GM23338 (cell line): ENCODE data around the gene SPI1. TPM values are rescaled to one million over a fixed set of nuclear protein-coding genes. Genes with fewer than 3 reads are reported as not detected.

Experiments used
- ATAC-seq: fragments of 200-7000 bp; cut with Tn5 transposase; 3 replicates; pipeline ENCODE4 v1.9.1; 2020
- DNase-seq: peaks from one replicate; pipeline ENCODE4 v3.0.0-alpha.2; 2015; ENCODE audit warnings: low spot score
- H2AFZ ChIP-seq: fragments of 200-600 bp; sonication (generic); 2 replicates; pipeline ENCODE4 v1.8.0; 2016; ENCODE audit warnings: antibody characterized with exemption, mild to moderate bottlenecking, moderate library complexity
- H3F3A ChIP-seq: fragments of 200-600 bp; sonication (generic); replicated peaks from 2 replicates; pipeline ENCODE4 v1.8.0; 2017; ENCODE audit warnings: antibody characterized with exemption, mixed run types, low read depth
- H3K27ac ChIP-seq: fragments of 200-600 bp; sonication (generic); 2 replicates; pipeline ENCODE4 v1.6.1; 2016; ENCODE audit warnings: low read depth
- H3K27me3 ChIP-seq: fragments of 200-600 bp; sonication (generic); 2 replicates; pipeline ENCODE4 v1.8.0; 2016; ENCODE audit warnings: mild to moderate bottlenecking, mixed run types, moderate library complexity; ENCODE audit not compliant: insufficient read depth
- H3K36me3 ChIP-seq: fragments of 200-600 bp; sonication (generic); 2 replicates; pipeline ENCODE4 v1.8.0; 2016; ENCODE audit warnings: mild to moderate bottlenecking; ENCODE audit not compliant: insufficient read depth
- H3K4me1 ChIP-seq: fragments of 200-600 bp; sonication (generic); 2 replicates; pipeline ENCODE4 v1.8.0; 2016; ENCODE audit warnings: mild to moderate bottlenecking, moderate library complexity; ENCODE audit not compliant: insufficient read depth
- H3K4me2 ChIP-seq: fragments of 200-600 bp; sonication (generic); 2 replicates; pipeline ENCODE4 v1.7.1; 2017; ENCODE audit warnings: mixed run types
- H3K4me3 ChIP-seq: fragments of 200-600 bp; sonication (generic); 2 replicates; pipeline ENCODE4 v1.6.1; 2016; ENCODE audit warnings: mixed run types
- H3K79me2 ChIP-seq: fragments of 200-600 bp; sonication (generic); replicated peaks from 2 replicates; pipeline ENCODE4 v1.8.0; 2017; ENCODE audit warnings: mild to moderate bottlenecking; ENCODE audit not compliant: insufficient read depth
- H3K9me2 ChIP-seq: fragments of 200-600 bp; sonication (generic); 2 replicates; pipeline ENCODE4 v1.8.0; 2017; ENCODE audit not compliant: insufficient read depth
- H4K20me1 ChIP-seq: fragments of 200-600 bp; sonication (generic); replicated peaks from 2 replicates; pipeline ENCODE4 v1.8.0; 2017; ENCODE audit warnings: mild to moderate bottlenecking; ENCODE audit not compliant: insufficient read depth
- H3K27ac Mint-ChIP-seq: 2 replicates; pipeline ENCODE4 v1.8.0; 2020; ENCODE audit warnings: inconsistent platforms, mild to moderate bottlenecking, moderate library complexity, mixed read lengths
- H3K27me3 Mint-ChIP-seq: 3 replicates; pipeline ENCODE4 v1.8.0; 2022; ENCODE audit warnings: low read depth, mild to moderate bottlenecking, moderate library complexity, mixed read lengths, inconsistent platforms; ENCODE audit not compliant: insufficient read depth, poor library complexity
- H3K36me3 Mint-ChIP-seq: 3 replicates; pipeline ENCODE4 v1.8.0; 2021; ENCODE audit warnings: low read depth, mild to moderate bottlenecking, inconsistent platforms, moderate library complexity, mixed read lengths
- H3K4me1 Mint-ChIP-seq: 3 replicates; pipeline ENCODE4 v1.8.0; 2020; ENCODE audit warnings: mild to moderate bottlenecking, inconsistent platforms, mixed read lengths
- H3K4me3 Mint-ChIP-seq: 3 replicates; pipeline ENCODE4 v1.8.0; 2021; ENCODE audit warnings: moderate library complexity, mild to moderate bottlenecking, inconsistent platforms, mixed read lengths
- H3K9me3 Mint-ChIP-seq: 3 replicates; pipeline ENCODE4 v1.8.0; 2020; ENCODE audit warnings: moderate library complexity, mild to moderate bottlenecking, inconsistent platforms, mixed read lengths
- CREB1 ChIP-seq: fragments of 250-450 bp; sonication (Bioruptor Pico); IDR thresholded peaks from 2 replicates; pipeline ENCODE4 v1.5.0; 2020; ENCODE audit warnings: low read depth, mild to moderate bottlenecking, moderate library complexity
- CTCF ChIP-seq, 2 experiments: fragments of 200-600 bp in 1 of 2; sonication (generic) in 1 of 2; conservative IDR thresholded peaks; 2 replicates each; pipeline versions ENCODE4 v1.5.1 to v1.6.1; 2016 to 2017; ENCODE audit warnings: antibody characterized with exemption in 2 of 2, low read depth in 2 of 2, mild to moderate bottlenecking in 2 of 2, moderate library complexity in 1 of 2
- EZH2 ChIP-seq: fragments of 200-600 bp; sonication (generic); IDR thresholded peaks from one replicate; pipeline ENCODE4 v1.8.0; 2017; ENCODE audit warnings: antibody characterized with exemption, mild to moderate bottlenecking, low read depth; ENCODE audit not compliant: unreplicated experiment
- EZH2phosphoT487 ChIP-seq: fragments of 200-600 bp; sonication (generic); IDR thresholded peaks from one replicate; pipeline ENCODE4 v1.8.1; 2018; ENCODE audit warnings: antibody characterized with exemption; ENCODE audit not compliant: unreplicated experiment
- JUNB ChIP-seq: IDR thresholded peaks from one replicate; pipeline ENCODE4 v1.6.1; 2016; ENCODE audit warnings: antibody characterized with exemption; ENCODE audit not compliant: unreplicated experiment
- NANOG ChIP-seq: IDR thresholded peaks from 2 replicates; pipeline ENCODE4 v1.6.1; 2016; ENCODE audit warnings: antibody characterized with exemption, borderline replicate concordance
- STAT1 ChIP-seq: IDR thresholded peaks from one replicate; pipeline ENCODE4 v1.6.1; 2016; ENCODE audit warnings: antibody characterized with exemption; ENCODE audit not compliant: unreplicated experiment
- ZNF114 ChIP-seq: fragments of 250-450 bp; sonication (Bioruptor Pico); IDR thresholded peaks from 2 replicates; pipeline ENCODE4 v1.5.0; 2020; ENCODE audit warnings: mild to moderate bottlenecking, moderate library complexity
- ZNF462 ChIP-seq: fragments of 250-450 bp; sonication (Bioruptor Pico); IDR thresholded peaks from 2 replicates; pipeline ENCODE4 v1.5.0; 2020; ENCODE audit warnings: mild to moderate bottlenecking, moderate library complexity
- long read RNA-seq: library from polyadenylated mRNA; unstranded; transcript quantifications from one replicate; pipeline ENCODE4 v2.0.0, GENCODE V29; 2020; ENCODE audit not compliant: unreplicated experiment
- polyA plus RNA-seq: library from polyadenylated mRNA; unstranded; fragments of >200 nt; fragmentation: Nextera tagmentation; extraction: Ambion mirVana; gene quantifications from 2 replicates; pipeline ENCODE4 v1.2.1, GENCODE V29; 2016
- total RNA-seq: library from RNA; depleted of rRNA; stranded (reverse); fragments of >200 nt; shearing (Covaris generic); gene quantifications from 2 replicates; pipeline ENCODE4 v1.2.3, GENCODE V29; 2014; rRNA removed

Gene SPI1
- total RNA-seq (not detected in 2 replicates), polyA plus RNA-seq (0.19 and 0.23 TPM in 2 replicates)
- long read RNA-seq, result 0 reads

GRCh38 chr11:47378010-47378835 lies at the start of gene SPI1:
TSS of gene SPI1 (minus strand) at chr11:47378547. CDS start at chr11:47378353, 194 bp downstream.
- no peak within 1 kb of the TSS; the same call in 1 of the 2 replicates for H3K27ac Mint-ChIP-seq
- no peak within 1 kb of the TSS for H3K4me3 Mint-ChIP-seq
- ATAC-seq, result 0 out of 3 replicates have a peak, but pooled peaks have one; percentile 5

More at GRCh38 chr11:47378010-47378835, at the start of gene SPI1:
- no peak within 1 kb of the TSS for H3K4me2 ChIP-seq
- 0 out of 2 replicates have a peak, but pooled peaks cover 2% of the 10 kb centered on the region for H3K9me2 ChIP-seq
- no peaks in the 10 kb centered on the region for H3K36me3 ChIP-seq
- no peak within 1 kb of the TSS for H3K4me3 ChIP-seq
- no peaks in the 10 kb centered on the region for H3K27me3 ChIP-seq
- DNase-seq, result peak; percentile 66
- H4K20me1 ChIP-seq, result no peaks in the 10 kb centered on the region
- no peaks in the 10 kb centered on the region for H3K79me2 ChIP-seq
- no peaks in the 10 kb centered on the region for H3F3A ChIP-seq
- H3K4me1 ChIP-seq, result no peaks in the 10 kb centered on the region; the same call in 1 of the 2 replicates
- H3K27ac ChIP-seq, result no peak within 1 kb of the TSS
- peak within 1 kb of the TSS; percentile 99 for H2AFZ ChIP-seq
- H3K36me3 Mint-ChIP-seq, result no peaks in the 10 kb centered on the region
- H3K4me1 Mint-ChIP-seq, result peaks cover 3% of the 10 kb centered on the region; the same call in 2 of the 3 replicates
- no peaks in the 10 kb centered on the region; the same call in 2 of the 3 replicates for H3K9me3 Mint-ChIP-seq
- peaks cover 5% of the 10 kb centered on the region for H3K27me3 Mint-ChIP-seq
- no peak for TF ChIP-seq ZNF114 (CRISPR knock-in tag)
- no peak for TF ChIP-seq CREB1 (CRISPR knock-in tag)
- no peak for TF ChIP-seq NANOG
- no peak for TF ChIP-seq STAT1
- no peak for TF ChIP-seq JUNB
- TF ChIP-seq CTCF (conservative IDR thresholded peaks at IDR 0.05; ENCODE audit: low read depth in 2 of 2), result no peak
- no peak for TF ChIP-seq ZNF462 (CRISPR knock-in tag)
- no peak for TF ChIP-seq EZH2
- no peak for TF ChIP-seq EZH2phosphoT487
